SK-N-SH treated with all-trans-retinoic acid at 6 μM for 48 hours (cell line): Measurements from ENCODE around the gene SCAF8.

Experiments used
- ARNTL ChIP-seq: fragments of 450-650 bp; formaldehyde crosslinking; IDR thresholded peaks from 2 replicates; pipeline ENCODE4 v1.5.0; 2020; ENCODE audit warnings: low read depth, mild to moderate bottlenecking, moderate library complexity, borderline replicate concordance
- CREB5 ChIP-seq: fragments of 250-450 bp; sonication (Bioruptor Pico); IDR thresholded peaks from 2 replicates; pipeline ENCODE4 v1.5.1; 2020; ENCODE audit warnings: low read depth, mild to moderate bottlenecking, moderate library complexity
- CSRNP3 ChIP-seq: fragments of 250-450 bp; sonication (Bioruptor Pico); IDR thresholded peaks from 2 replicates; pipeline ENCODE4 v1.5.1; 2021; ENCODE audit warnings: mild to moderate bottlenecking, moderate library complexity
- ESRRG ChIP-seq: fragments of 250-450 bp; sonication (Bioruptor Pico); IDR thresholded peaks from 2 replicates; pipeline ENCODE4 v1.6.1; 2021; ENCODE audit warnings: mild to moderate bottlenecking
- GLIS3 ChIP-seq: fragments of 250-450 bp; sonication (Bioruptor Pico); IDR thresholded peaks from 2 replicates; pipeline ENCODE4 v1.5.0; 2020; ENCODE audit warnings: mild to moderate bottlenecking, moderate library complexity
- PATZ1 ChIP-seq: fragments of 250-450 bp; sonication (Bioruptor Pico); IDR thresholded peaks from 2 replicates; pipeline ENCODE4 v1.8.0; 2020; ENCODE audit warnings: mild to moderate bottlenecking, moderate library complexity, borderline replicate concordance
- POU6F1 ChIP-seq: fragments of 250-450 bp; sonication (Bioruptor Pico); IDR thresholded peaks from 2 replicates; pipeline ENCODE4 v1.8.0; 2021; ENCODE audit warnings: low read depth, mild to moderate bottlenecking, moderate library complexity, borderline replicate concordance
- RARB ChIP-seq: fragments of 250-450 bp; sonication (Bioruptor Pico); IDR thresholded peaks from 2 replicates; pipeline ENCODE4 v1.8.0; 2021; ENCODE audit warnings: mild to moderate bottlenecking, moderate library complexity
- TSHZ2 ChIP-seq: fragments of 250-450 bp; sonication (Bioruptor Pico); IDR thresholded peaks from 2 replicates; pipeline ENCODE4 v1.5.0; 2020; ENCODE audit warnings: mild to moderate bottlenecking, moderate library complexity

GRCh38 chr6:154815938-154816820 lies 83.0 kb downstream of the SCAF8 start:
- TF ChIP-seq ESRRG (no peak), ARNTL (CRISPR knock-in tag) (no peak), CSRNP3 (CRISPR knock-in tag) (no peak), CREB5 (CRISPR knock-in tag) (no peak), POU6F1 (CRISPR knock-in tag) (no peak), RARB (no peak), PATZ1 (CRISPR knock-in tag) (no peak), GLIS3 (no peak), TSHZ2 (CRISPR knock-in tag) (no peak)
